Mucosa of rectum (tissue), 2 donors: ENCODE measurements around the gene ST3GAL3.

Source experiments
- H3K27ac ChIP-seq, 2 donors: one replicate each; pipeline ENCODE4 v1.7.0; 2013; ENCODE audit warnings: inconsistent platforms in 2 of 2, low read depth in 2 of 2, low read length in 2 of 2
- H3K27me3 ChIP-seq, 2 donors: one replicate each; pipeline ENCODE4 v1.7.0; 2013; ENCODE audit warnings: low read length in 2 of 2; ENCODE audit not compliant: control insufficient read depth in 2 of 2, insufficient read depth in 2 of 2
- H3K36me3 ChIP-seq, 2 donors: one replicate each; pipeline ENCODE4 v1.7.0; 2013; ENCODE audit warnings: low read length in 2 of 2; ENCODE audit not compliant: control insufficient read depth in 2 of 2, insufficient read depth in 2 of 2
- H3K4me1 ChIP-seq, 2 donors: one replicate each; pipeline ENCODE4 v1.7.0; 2013; ENCODE audit warnings: low read length in 2 of 2, mild to moderate bottlenecking in 1 of 2; ENCODE audit not compliant: control insufficient read depth in 2 of 2, insufficient read depth in 2 of 2
- H3K4me3 ChIP-seq, 2 donors: one replicate each; pipeline ENCODE4 v1.7.0; 2013; ENCODE audit warnings: low read length in 2 of 2
- H3K9ac ChIP-seq, 2 donors: one replicate each; pipeline ENCODE4 v1.7.0; 2013; ENCODE audit warnings: low read length in 2 of 2, low read depth in 1 of 2, mild to moderate bottlenecking in 1 of 2
- H3K9me3 ChIP-seq, 2 donors: one replicate each; pipeline ENCODE4 v1.7.0; 2013; ENCODE audit warnings: low read length in 2 of 2; ENCODE audit not compliant: control insufficient read depth in 2 of 2
- donor health status: healthy.
- donor health status: Normal muscosa, but diverticular disease.

ST3GAL3 gene

DNA sequence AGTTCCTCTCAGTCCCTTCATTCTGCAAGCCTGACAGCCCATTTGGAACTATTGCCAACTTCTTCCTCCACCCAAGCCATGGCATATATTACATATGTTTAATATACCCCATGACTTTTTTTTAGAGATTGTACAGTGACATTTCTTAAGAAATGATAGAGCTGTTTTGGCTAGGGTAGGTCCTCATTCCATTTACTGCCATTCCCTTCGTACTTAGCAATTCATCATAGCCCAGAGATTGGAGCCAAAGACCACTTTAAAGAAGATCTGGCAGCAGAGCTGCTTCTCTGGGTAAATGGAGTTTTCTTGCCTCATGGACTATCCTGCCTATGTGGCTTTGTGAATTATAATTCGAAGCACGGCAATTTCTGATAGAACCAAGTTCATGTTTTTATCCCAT, 93.4 kb downstream of the ST3GAL3 start:
- no peaks in the 10 kb centered on the region for H3K27me3 ChIP-seq
- no peaks in the 10 kb centered on the region for H3K4me1 ChIP-seq
- no peaks in the 10 kb centered on the region for H3K9me3 ChIP-seq
- H3K9ac ChIP-seq = no peak overlapping the region
- H3K4me3 ChIP-seq = no peak overlapping the region
- H3K27ac ChIP-seq = no peak overlapping the region
- no peaks in the 10 kb centered on the region for H3K36me3 ChIP-seq

DNA sequence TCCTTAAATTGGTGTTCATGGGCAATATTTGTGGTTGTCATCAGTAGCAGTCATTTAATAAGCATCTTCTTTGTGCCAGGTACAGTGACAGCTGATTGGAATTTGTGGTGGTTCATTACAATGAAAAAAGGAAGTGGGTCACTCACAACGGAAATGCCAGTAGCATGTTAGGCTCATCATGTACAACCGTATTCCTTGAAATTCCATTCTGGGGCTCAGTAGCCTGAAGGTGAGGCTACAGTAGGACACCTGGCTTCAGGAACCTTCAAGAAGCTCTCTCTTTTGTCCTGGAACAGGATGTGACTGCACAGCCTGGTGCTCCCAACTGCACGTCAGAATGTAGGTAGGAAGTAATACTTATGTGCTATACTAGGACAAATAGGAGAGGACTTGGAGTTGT, 93.9 kb downstream of the ST3GAL3 start:
- H3K4me3 ChIP-seq = no peak overlapping the region
- no peak overlapping the region for H3K9ac ChIP-seq
- H3K36me3 ChIP-seq = no peaks in the 10 kb centered on the region
- H3K27ac ChIP-seq = no peak overlapping the region
- no peaks in the 10 kb centered on the region for H3K27me3 ChIP-seq
- H3K9me3 ChIP-seq = no peaks in the 10 kb centered on the region
- no peaks in the 10 kb centered on the region for H3K4me1 ChIP-seq

DNA sequence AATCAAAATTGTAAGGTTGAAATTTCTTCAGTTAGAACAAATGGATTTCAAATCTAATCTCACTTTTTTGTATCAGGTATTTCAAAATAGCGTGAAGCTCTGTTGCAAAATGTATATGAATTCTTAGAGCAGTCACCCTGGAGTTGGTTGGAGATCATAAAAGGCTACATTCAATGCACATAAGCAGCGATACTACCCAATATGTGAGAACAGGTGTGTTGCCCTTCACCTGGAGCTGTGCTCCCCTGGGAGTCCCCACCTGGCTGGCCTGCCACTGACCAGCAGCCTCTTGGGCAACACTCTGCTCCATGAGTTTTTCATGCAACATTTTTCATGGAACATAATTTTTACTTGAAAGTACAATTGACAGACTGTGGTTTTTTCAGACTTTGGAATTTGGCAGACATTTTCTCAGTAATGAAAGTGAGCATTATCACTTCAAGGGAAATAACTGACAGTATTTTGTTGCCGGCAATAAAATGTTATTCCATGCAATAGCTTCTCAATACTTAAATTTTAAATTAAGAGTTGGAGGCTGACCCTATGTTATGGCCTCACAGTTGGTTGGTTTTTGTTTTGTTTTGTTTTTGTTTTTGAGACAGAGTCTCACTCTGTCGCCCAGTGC, 95.1 kb downstream of the ST3GAL3 start:
- H3K9me3 ChIP-seq = no peaks in the 10 kb centered on the region
- H3K4me1 ChIP-seq = no peaks in the 10 kb centered on the region
- H3K27me3 ChIP-seq = no peaks in the 10 kb centered on the region
- H3K27ac ChIP-seq = no peak overlapping the region
- no peak overlapping the region for H3K4me3 ChIP-seq
- no peaks in the 10 kb centered on the region for H3K36me3 ChIP-seq
- H3K9ac ChIP-seq = no peak overlapping the region

DNA sequence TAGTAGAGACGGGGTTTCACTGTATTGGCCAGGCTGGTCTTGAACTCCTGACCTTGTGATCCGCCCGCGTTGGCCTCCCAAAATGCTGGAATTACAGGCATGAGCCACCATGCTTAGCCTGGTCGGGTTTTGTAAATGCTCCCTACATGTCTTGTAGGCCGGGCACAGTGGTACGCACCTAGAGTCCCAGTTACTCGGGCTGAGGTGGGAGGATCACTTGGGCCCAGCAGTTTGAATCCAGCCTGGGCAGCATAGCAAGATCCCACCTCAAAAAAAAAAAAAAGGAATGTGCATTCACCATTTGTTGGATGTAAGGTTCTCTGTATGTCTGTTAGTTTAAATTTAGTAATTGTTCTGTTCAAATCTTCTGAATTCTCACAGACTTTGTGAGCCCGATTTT, 95.8 kb downstream of the ST3GAL3 start:
- Histone ChIP-seq H3K27ac (no peak overlapping the region), H3K9ac (no peak overlapping the region), H3K4me3 (no peak overlapping the region), H3K27me3 (no peaks in the 10 kb centered on the region), H3K36me3 (no peaks in the 10 kb centered on the region), H3K4me1 (no peaks in the 10 kb centered on the region), H3K9me3 (no peaks in the 10 kb centered on the region)

DNA sequence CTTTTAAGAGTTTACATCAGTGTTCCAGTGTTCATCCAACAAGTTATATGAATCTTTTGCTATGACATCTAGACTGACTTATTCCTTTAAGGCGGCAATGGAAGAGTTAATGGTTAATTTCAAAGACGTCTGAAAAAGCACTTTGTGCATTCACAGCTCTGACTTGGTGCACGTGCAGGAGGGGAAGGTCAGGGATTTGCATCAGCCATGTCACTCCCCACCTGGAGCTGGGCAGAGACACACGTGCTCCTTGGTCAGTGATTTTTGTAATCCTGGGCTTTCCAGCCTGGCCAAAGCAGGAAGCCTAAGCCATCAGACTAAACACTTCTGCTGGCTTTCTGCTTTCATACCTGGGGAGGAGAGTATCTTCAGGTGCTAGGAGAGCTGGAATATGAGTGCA, 96.3 kb downstream of the ST3GAL3 start:
- Histone ChIP-seq H3K4me1 (no peaks in the 10 kb centered on the region), H3K9ac (no peak overlapping the region), H3K27ac (no peak overlapping the region), H3K36me3 (no peaks in the 10 kb centered on the region), H3K4me3 (no peak overlapping the region), H3K9me3 (no peaks in the 10 kb centered on the region), H3K27me3 (no peaks in the 10 kb centered on the region)

DNA sequence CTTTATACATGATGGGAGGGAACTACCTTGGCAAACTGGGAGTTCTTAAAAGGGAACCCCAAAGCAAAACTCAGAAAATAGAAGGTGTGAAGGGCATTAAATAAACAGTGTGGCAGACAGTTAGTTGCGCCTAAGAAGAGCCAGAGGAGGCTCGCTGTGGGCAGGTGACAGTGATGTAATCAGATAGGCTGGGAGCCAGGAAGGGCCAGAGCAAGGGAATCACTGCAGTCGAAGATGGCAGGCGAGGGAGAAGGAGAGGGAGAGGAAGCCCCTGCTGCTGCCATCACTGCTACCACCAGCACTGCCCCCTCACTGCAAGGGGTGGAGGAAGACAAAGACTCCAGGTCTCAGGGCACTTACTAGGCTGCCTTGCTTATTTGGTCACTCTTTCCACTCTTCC, 97.2 kb downstream of the ST3GAL3 start:
- H3K27ac ChIP-seq = no peak overlapping the region
- no peak overlapping the region for H3K4me3 ChIP-seq
- no peaks in the 10 kb centered on the region for H3K27me3 ChIP-seq
- H3K36me3 ChIP-seq = no peaks in the 10 kb centered on the region
- no peak overlapping the region for H3K9ac ChIP-seq
- H3K9me3 ChIP-seq = no peaks in the 10 kb centered on the region
- H3K4me1 ChIP-seq = no peaks in the 10 kb centered on the region

DNA sequence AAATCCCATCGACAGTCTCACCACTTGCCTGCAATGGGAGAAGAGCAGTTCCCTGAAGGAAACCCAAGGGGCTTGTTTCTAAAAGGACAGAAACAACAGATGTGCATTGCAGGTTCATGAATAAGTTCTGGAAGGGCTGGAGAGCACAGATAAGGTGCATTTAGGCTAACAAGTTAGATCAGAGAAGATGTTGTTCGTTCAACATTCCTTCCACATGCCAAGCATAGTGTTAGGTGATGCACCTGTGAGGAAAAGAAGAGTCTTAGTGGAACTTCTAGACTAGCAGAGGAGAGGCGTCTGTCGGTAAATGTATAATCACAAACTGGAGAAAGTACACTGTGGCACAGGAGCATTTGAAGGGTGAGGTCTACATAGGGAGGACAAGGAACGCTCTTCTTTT, 98.0 kb downstream of the ST3GAL3 start:
- Histone ChIP-seq H3K4me1 (no peaks in the 10 kb centered on the region), H3K27ac (no peak overlapping the region), H3K27me3 (no peaks in the 10 kb centered on the region), H3K36me3 (no peaks in the 10 kb centered on the region), H3K4me3 (no peak overlapping the region), H3K9ac (no peak overlapping the region), H3K9me3 (no peaks in the 10 kb centered on the region)

DNA sequence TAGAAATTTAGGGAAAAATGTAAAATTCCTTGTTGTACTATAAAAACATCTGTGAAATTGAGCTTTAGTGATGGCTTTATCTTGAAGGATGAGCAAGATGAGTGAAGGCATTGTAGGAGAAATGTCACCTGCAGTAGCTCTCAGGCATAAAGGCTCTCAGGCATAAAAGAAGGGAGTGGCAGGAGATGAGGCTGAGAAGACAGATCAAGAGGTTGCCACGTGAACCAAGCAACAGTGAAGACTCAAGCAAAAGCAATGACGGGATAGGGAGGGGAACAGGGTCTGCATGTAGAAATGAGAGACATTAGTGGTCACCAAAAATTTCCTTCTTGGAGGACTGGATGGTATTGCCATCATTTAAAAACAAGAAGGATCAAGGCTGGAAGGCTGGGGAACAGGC, 98.8 kb downstream of the ST3GAL3 start:
- no peaks in the 10 kb centered on the region for H3K4me1 ChIP-seq
- no peak overlapping the region for H3K27ac ChIP-seq
- H3K4me3 ChIP-seq = no peak overlapping the region
- H3K27me3 ChIP-seq = no peaks in the 10 kb centered on the region
- no peaks in the 10 kb centered on the region for H3K9me3 ChIP-seq
- no peak overlapping the region for H3K9ac ChIP-seq
- H3K36me3 ChIP-seq = peaks cover 0 to 2% of the 10 kb centered on the region in 2 donors

DNA sequence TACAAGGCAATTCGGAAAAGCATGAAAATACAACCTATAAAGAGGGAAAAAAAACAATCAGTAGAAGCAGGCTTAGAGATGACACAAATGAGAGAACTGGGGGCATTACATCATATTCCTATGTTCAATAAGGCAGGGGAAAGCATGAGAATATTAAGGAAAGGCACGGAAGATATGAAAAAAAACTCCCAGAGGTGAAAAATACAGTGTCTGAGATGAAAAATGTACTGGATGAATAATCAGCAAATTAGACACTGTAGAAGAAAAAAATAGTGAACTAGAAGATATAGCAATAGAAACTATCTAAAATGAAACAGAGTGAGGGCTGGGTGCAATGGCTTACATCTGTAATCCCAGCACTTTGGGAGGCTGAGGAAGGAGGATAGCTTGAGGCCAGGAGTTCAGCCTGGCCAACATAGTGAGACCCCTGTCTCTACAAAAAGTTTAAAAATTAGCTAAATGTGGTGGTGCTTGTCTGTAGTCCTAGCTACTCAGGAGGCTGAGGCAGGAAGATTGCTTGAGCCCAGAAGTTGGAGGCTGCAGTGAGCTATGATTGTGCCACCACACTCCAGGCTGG, 101.8 kb downstream of the ST3GAL3 start:
- H3K36me3 ChIP-seq = peaks cover 0 to 2% of the 10 kb centered on the region in 2 donors
- no peak overlapping the region for H3K9ac ChIP-seq

DNA sequence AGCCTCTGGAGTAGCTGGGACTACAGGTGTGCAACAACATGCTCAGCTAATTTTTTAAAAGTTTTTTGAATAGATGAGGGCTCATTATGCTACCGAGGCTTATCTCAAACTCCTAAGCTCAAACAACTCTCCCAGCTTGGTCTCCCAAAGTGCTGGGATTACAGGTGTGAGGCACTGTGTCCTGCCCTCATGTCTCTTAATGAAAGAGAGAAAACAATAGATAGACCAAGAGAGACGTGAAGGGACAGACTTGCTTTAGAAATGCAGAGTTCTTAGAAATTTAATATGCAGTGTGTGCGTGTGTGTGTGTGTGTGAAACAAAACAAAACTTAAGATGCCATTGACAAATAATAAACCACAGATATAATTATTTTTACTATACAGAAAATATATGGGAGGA, 105.2 kb downstream of the ST3GAL3 start:
- H3K4me3 ChIP-seq = no peak overlapping the region
- no peaks in the 10 kb centered on the region for H3K4me1 ChIP-seq
- no peak overlapping the region for H3K9ac ChIP-seq
- H3K27ac ChIP-seq = no peak overlapping the region
- no peaks in the 10 kb centered on the region for H3K9me3 ChIP-seq
- peaks cover 0 to 10% of the 10 kb centered on the region in 2 donors for H3K36me3 ChIP-seq
- no peaks in the 10 kb centered on the region for H3K27me3 ChIP-seq

More for the DNA sequence above, 101.8 kb downstream of the ST3GAL3 start:
- Histone ChIP-seq H3K27me3 (no peaks in the 10 kb centered on the region), H3K27ac (no peak overlapping the region), H3K4me3 (no peak overlapping the region), H3K4me1 (no peaks in the 10 kb centered on the region), H3K9me3 (no peaks in the 10 kb centered on the region)
